Neuronal stem cell (in vitro differentiated cells): ENCODE data around the gene BICDL1.

Experiments used
- DNase-seq: peaks from one replicate; pipeline ENCODE4 v3.0.0-alpha.2; 2013; ENCODE audit warnings: low spot score
- H2AFZ ChIP-seq: one replicate; pipeline ENCODE4 v1.6.1; 2013; ENCODE audit warnings: mild to moderate bottlenecking, low read length, inconsistent platforms
- H2AK5ac ChIP-seq: 2 replicates; pipeline ENCODE4 v1.6.1; 2013; ENCODE audit warnings: low read depth, mild to moderate bottlenecking, inconsistent platforms, low read length, moderate library complexity, mixed read lengths
- H2BK120ac ChIP-seq: 2 replicates; pipeline ENCODE4 v1.6.1; 2013; ENCODE audit warnings: low read depth, mild to moderate bottlenecking, inconsistent platforms, low read length, moderate library complexity, mixed read lengths
- H2BK12ac ChIP-seq: one replicate; pipeline ENCODE4 v1.6.1; 2013; ENCODE audit warnings: low read length, inconsistent platforms
- H2BK15ac ChIP-seq: 2 replicates; pipeline ENCODE4 v1.6.1; 2013; ENCODE audit warnings: mild to moderate bottlenecking, low read length, inconsistent platforms, mixed read lengths
- H2BK5ac ChIP-seq: one replicate; pipeline ENCODE4 v1.6.1; 2013; ENCODE audit warnings: inconsistent platforms, mild to moderate bottlenecking, low read length, moderate library complexity
- H3K14ac ChIP-seq: one replicate; pipeline ENCODE4 v1.6.1; 2013; ENCODE audit warnings: low read length, inconsistent platforms
- H3K18ac ChIP-seq: 2 replicates; pipeline ENCODE4 v1.6.1; 2013; ENCODE audit warnings: low read length, inconsistent platforms
- H3K23ac ChIP-seq: 2 replicates; pipeline ENCODE4 v1.6.1; 2013; ENCODE audit warnings: low read depth, mild to moderate bottlenecking, mixed read lengths, low read length, inconsistent platforms; ENCODE audit not compliant: poor library complexity
- H3K27ac ChIP-seq: replicated peaks from 3 replicates; pipeline ENCODE4 v1.5.1; 2013; ENCODE audit warnings: low read length, inconsistent platforms
- H3K27me3 ChIP-seq, 3 experiments: 2 replicates each; pipeline ENCODE4 v1.6.1; 2013; ENCODE audit warnings: low read length in 3 of 3, mild to moderate bottlenecking in 2 of 3, inconsistent platforms in 1 of 3, low read depth in 1 of 3, mixed read lengths in 1 of 3, moderate library complexity in 1 of 3; ENCODE audit not compliant: control insufficient read depth in 3 of 3, insufficient read depth in 3 of 3
- H3K36me3 ChIP-seq, 2 donors: replicated peaks in 1 of 2; 2 replicates each; pipeline ENCODE4 v1.6.1; 2013; ENCODE audit warnings: low read length in 2 of 2; ENCODE audit not compliant: control insufficient read depth in 2 of 2, insufficient read depth in 2 of 2
- H3K4ac ChIP-seq: 2 replicates; pipeline ENCODE4 v1.6.1; 2013; ENCODE audit warnings: inconsistent platforms, mild to moderate bottlenecking, low read length, moderate library complexity
- H3K4me1 ChIP-seq, 2 donors: 1 replicate in 1 of 2; 2 replicates in 1 of 2; pipeline ENCODE4 v1.6.1; 2013; ENCODE audit warnings: low read length in 2 of 2, low read depth in 1 of 2; ENCODE audit not compliant: control insufficient read depth in 2 of 2, insufficient read depth in 1 of 2
- H3K4me2 ChIP-seq: one replicate; pipeline ENCODE4 v1.6.1; 2013; ENCODE audit warnings: mild to moderate bottlenecking, low read length, inconsistent platforms; ENCODE audit not compliant: insufficient read depth, poor library complexity, severe bottlenecking
- H3K4me3 ChIP-seq, 2 donors: 2 replicates each; pipeline ENCODE4 v1.5.1; 2013; ENCODE audit warnings: low read length in 2 of 2, mild to moderate bottlenecking in 2 of 2, inconsistent platforms in 1 of 2, moderate library complexity in 1 of 2
- H3K79me1 ChIP-seq: one replicate; pipeline ENCODE4 v1.6.1; 2013; ENCODE audit warnings: low read depth, mild to moderate bottlenecking, inconsistent platforms, low read length, moderate library complexity
- H3K9ac ChIP-seq: one replicate; pipeline ENCODE4 v1.6.1; 2013; ENCODE audit warnings: mild to moderate bottlenecking, low read depth, low read length, inconsistent platforms; ENCODE audit not compliant: poor library complexity
- H3K9me3 ChIP-seq, 2 donors: replicated peaks in 1 of 2; 2 replicates each; pipeline versions ENCODE3 to v1.6.1; 2013; ENCODE audit warnings: low read length in 2 of 2, mild to moderate bottlenecking in 2 of 2, inconsistent platforms in 1 of 2, low read depth in 1 of 2, mixed read lengths in 1 of 2, moderate library complexity in 1 of 2; ENCODE audit not compliant: control insufficient read depth in 2 of 2, insufficient read depth in 1 of 2
- H4K8ac ChIP-seq: one replicate; pipeline ENCODE4 v1.6.1; 2013; ENCODE audit warnings: low read depth, mild to moderate bottlenecking, inconsistent platforms, low read length, moderate library complexity
- H4K91ac ChIP-seq: one replicate; pipeline ENCODE4 v1.6.1; 2013; ENCODE audit warnings: low read length, low read depth, mild to moderate bottlenecking, inconsistent platforms; ENCODE audit not compliant: poor library complexity
- WGBS, 2 donors: extraction: QIAGEN DNeasy Blood & Tissue Kit; methylation state at CpG; one replicate each; pipeline ENCODE4 v1.1.7; 2013; ENCODE audit warnings: missing lambda C conversion rate in 2 of 2, mixed read lengths in 1 of 2; ENCODE audit not compliant: insufficient read length in 2 of 2, insufficient replicate concordance in 1 of 2; ENCODE audit errors: extremely low coverage in 2 of 2; 5-methylcytosine and 5-hydroxymethylcytosine counted together

The BICDL1 gene

GRCh38 chr12:120093592-120094355 lies 104.7 kb downstream of the BICDL1 start:
- H3K36me3 ChIP-seq, result peaks cover 11 to 30% of the 10 kb centered on the region in 2 donors
- H2BK5ac ChIP-seq, result peak overlapping the region; percentile 77
- peak overlapping the region; percentile 1 for H4K91ac ChIP-seq
- H3K4me3 ChIP-seq, result peak overlapping the region in 1 of 2 donors; percentile 10
- H2BK120ac ChIP-seq, result peak overlapping the region; percentile 88
- peak overlapping the region; percentile 69 for H2AFZ ChIP-seq
- peak overlapping the region; percentile 55 for H3K18ac ChIP-seq
- no peak for DNase-seq
- peak overlapping the region; percentile 70 for H2BK15ac ChIP-seq
- no peak overlapping the region for H4K8ac ChIP-seq
- H3K9me3 ChIP-seq, result peaks cover 0 to 3% of the 10 kb centered on the region in 2 donors
- H3K4me2 ChIP-seq, result peak overlapping the region; percentile 31
- no CpG with 5 or more reads among the region's 17 CpGs for WGBS, 2 donors
- peak overlapping the region; percentile 92 for H3K27ac ChIP-seq
- peak overlapping the region; percentile 4 for H2AK5ac ChIP-seq
- H3K4ac ChIP-seq, result peak overlapping the region; percentile 81
- no peaks in the 10 kb centered on the region for H3K27me3 ChIP-seq
- H3K4me1 ChIP-seq, result peaks cover 30 to 47% of the 10 kb centered on the region in 2 donors
- peak overlapping the region; percentile 37 for H3K23ac ChIP-seq
- peaks cover 4% of the 10 kb centered on the region for H3K79me1 ChIP-seq
- H3K9ac ChIP-seq, result peak overlapping the region; percentile 83
- H3K14ac ChIP-seq, result peak overlapping the region; percentile 14
- peak overlapping the region; percentile 95 for H2BK12ac ChIP-seq

DNA sequence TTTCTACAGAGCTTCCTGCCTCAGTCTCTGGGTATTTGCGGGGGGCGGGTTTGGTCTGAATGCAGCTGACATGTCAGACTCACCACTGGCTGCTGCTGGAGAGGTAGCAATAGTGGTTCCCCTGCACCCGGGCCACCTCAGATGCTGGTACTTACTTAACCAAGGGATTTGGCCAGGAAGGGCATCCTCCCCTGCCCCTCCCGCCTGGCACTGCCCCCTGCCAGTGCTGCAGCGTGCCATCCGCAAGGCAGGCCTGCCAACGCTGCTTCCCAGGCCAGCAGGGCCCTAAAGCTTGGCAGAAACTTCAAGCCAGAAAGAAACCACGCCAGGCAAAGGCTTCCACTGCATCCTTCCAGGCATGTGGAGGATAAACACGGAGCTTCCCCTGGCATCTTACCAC lies 105.4 kb downstream of the BICDL1 start:
- H3K23ac ChIP-seq, result no peak overlapping the region
- no peak overlapping the region for H3K9ac ChIP-seq
- no peak overlapping the region for H2AFZ ChIP-seq
- no peak overlapping the region for H3K4ac ChIP-seq
- H3K79me1 ChIP-seq, result peaks cover 4% of the 10 kb centered on the region
- H3K4me1 ChIP-seq, result peaks cover 30 to 44% of the 10 kb centered on the region in 2 donors
- peak overlapping the region; percentile 48 for H3K27ac ChIP-seq
- H3K18ac ChIP-seq, result peak overlapping the region; percentile 94
- WGBS, 2 donors, result no CpG with 5 or more reads among the region's 9 CpGs
- H2BK12ac ChIP-seq, result peak overlapping the region; percentile 14
- H3K27me3 ChIP-seq, result no peaks in the 10 kb centered on the region
- peak overlapping the region; percentile 24 for H2AK5ac ChIP-seq
- H2BK5ac ChIP-seq, result peak overlapping the region; percentile 88
- H2BK120ac ChIP-seq, result no peak overlapping the region
- H3K4me3 ChIP-seq, result no peak overlapping the region
- DNase-seq, result no peak
- no peak overlapping the region for H3K4me2 ChIP-seq
- peak overlapping the region; percentile 39 for H3K14ac ChIP-seq
- peaks cover 0 to 3% of the 10 kb centered on the region in 2 donors for H3K9me3 ChIP-seq
- peaks cover 13 to 37% of the 10 kb centered on the region in 2 donors for H3K36me3 ChIP-seq
- H4K8ac ChIP-seq, result no peak overlapping the region
- no peak overlapping the region for H4K91ac ChIP-seq
- H2BK15ac ChIP-seq, result peak overlapping the region; percentile 62

- no peak overlapping the region for H3K4me3 ChIP-seq
- no peak for DNase-seq
- no peak overlapping the region for H2AFZ ChIP-seq
- H3K36me3 ChIP-seq, result peaks cover 17 to 45% of the 10 kb centered on the region in 2 donors
- H4K91ac ChIP-seq, result no peak overlapping the region
- peak overlapping the region; percentile 43 for H3K4ac ChIP-seq
- no peaks in the 10 kb centered on the region for H3K27me3 ChIP-seq
- H3K4me1 ChIP-seq, result peaks cover 30 to 40% of the 10 kb centered on the region in 2 donors
- H2BK12ac ChIP-seq, result peak overlapping the region; percentile 67
- H3K79me1 ChIP-seq, result peaks cover 8% of the 10 kb centered on the region
- H2BK15ac ChIP-seq, result no peak overlapping the region
- H3K18ac ChIP-seq, result peak overlapping the region; percentile 87
- H2AK5ac ChIP-seq, result peak overlapping the region; percentile 42
- no peak overlapping the region for H3K14ac ChIP-seq
- H3K23ac ChIP-seq, result peak overlapping the region; percentile 36
- H3K9me3 ChIP-seq, result peaks cover 0 to 3% of the 10 kb centered on the region in 2 donors
- WGBS, 2 donors, result no CpG with 5 or more reads among the region's 13 CpGs
- H3K9ac ChIP-seq, result no peak overlapping the region
- H3K27ac ChIP-seq, result peak overlapping the region; percentile 36
- H3K4me2 ChIP-seq, result peak overlapping the region; percentile 15
- H2BK5ac ChIP-seq, result no peak overlapping the region
- peak overlapping the region; percentile 9 for H4K8ac ChIP-seq
- no peak overlapping the region for H2BK120ac ChIP-seq
These were observed 106.3 kb downstream of the BICDL1 start for GRCh38 chr12:120095331-120095730.

GRCh38 chr12:120095736-120096135 lies 106.7 kb downstream of the BICDL1 start:
- H2BK15ac ChIP-seq, result no peak overlapping the region
- H3K27me3 ChIP-seq, result no peaks in the 10 kb centered on the region
- peak overlapping the region; percentile 33 for H3K27ac ChIP-seq
- H3K4me2 ChIP-seq, result no peak overlapping the region
- no peak overlapping the region for H3K9ac ChIP-seq
- H2BK120ac ChIP-seq, result no peak overlapping the region
- DNase-seq, result no peak
- no peak overlapping the region for H3K14ac ChIP-seq
- peaks cover 17 to 49% of the 10 kb centered on the region in 2 donors for H3K36me3 ChIP-seq
- no peak overlapping the region for H3K4me3 ChIP-seq
- peak overlapping the region; percentile 42 for H2AK5ac ChIP-seq
- H3K79me1 ChIP-seq, result peaks cover 6% of the 10 kb centered on the region
- H4K91ac ChIP-seq, result no peak overlapping the region
- peaks cover 0 to 3% of the 10 kb centered on the region in 2 donors for H3K9me3 ChIP-seq
- no peak overlapping the region for H4K8ac ChIP-seq
- H3K18ac ChIP-seq, result peak overlapping the region; percentile 87
- WGBS, 2 donors, result no CpG with 5 or more reads among the region's 8 CpGs
- no peak overlapping the region for H3K23ac ChIP-seq
- peak overlapping the region; percentile 43 for H3K4ac ChIP-seq
- peaks cover 30 to 40% of the 10 kb centered on the region in 2 donors for H3K4me1 ChIP-seq
- H2BK5ac ChIP-seq, result no peak overlapping the region
- H2BK12ac ChIP-seq, result no peak overlapping the region
- H2AFZ ChIP-seq, result no peak overlapping the region
